Ovary (tissue), 3 donors: ENCODE measurements around the gene ZRANB1.

Experiments used
- POLR2A ChIP-seq: fragments of 450-650 bp; IDR thresholded peaks from one replicate; pipeline ENCODE4 v1.6.1; 2017; ENCODE audit warnings: antibody characterized with exemption, mild to moderate bottlenecking, moderate library complexity
- TF ChIP-seq, protein P1 (sequence below), 3 donors: fragments of 450-650 bp in 2 of 3; fragments of 200-600 bp in 1 of 3; IDR thresholded peaks; one replicate each; pipeline versions ENCODE4 v1.5.1 to v1.8.0; 2016 to 2022; ENCODE audit warnings: antibody characterized with exemption in 3 of 3, mild to moderate bottlenecking in 1 of 3
- donor health status: DM: no; HTN: no; CAD: no.

DNA sequence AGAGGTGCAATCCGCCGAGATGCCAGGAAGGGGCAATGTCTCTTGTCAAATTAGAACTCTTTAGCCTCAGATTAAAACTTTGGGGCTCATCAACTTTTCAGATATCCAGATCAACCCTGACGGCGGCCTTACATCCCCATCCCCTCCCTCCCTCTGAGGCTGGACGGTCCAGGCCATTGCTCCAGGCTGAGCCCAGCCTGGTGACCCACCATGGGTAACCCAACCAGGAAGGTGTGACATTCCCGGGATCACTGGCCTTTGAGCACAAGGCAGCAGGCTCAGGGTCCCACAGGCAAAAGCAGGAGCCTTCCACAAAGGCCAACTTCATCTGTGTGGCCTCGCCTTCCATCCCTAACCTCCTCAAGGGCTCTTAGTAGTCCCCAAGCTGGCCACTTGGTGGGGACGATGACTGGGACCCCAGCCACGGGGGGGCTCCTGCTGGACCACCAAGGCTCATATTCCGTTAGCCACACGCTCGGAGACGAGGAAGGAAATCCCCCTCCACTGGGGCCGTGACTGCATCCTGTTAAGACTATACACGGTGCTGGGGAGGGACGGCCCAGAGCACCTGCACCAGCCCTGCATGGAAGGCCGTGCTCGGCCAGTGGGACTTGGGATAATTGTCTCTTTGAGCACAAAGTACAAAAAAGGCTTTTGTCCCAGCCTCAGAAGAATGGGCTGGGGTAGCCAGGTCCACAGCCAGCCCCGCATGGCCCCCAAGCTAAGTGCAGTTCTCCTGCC lies 62.8 kb downstream of the ZRANB1 start:
- TF ChIP-seq, protein P1, sequence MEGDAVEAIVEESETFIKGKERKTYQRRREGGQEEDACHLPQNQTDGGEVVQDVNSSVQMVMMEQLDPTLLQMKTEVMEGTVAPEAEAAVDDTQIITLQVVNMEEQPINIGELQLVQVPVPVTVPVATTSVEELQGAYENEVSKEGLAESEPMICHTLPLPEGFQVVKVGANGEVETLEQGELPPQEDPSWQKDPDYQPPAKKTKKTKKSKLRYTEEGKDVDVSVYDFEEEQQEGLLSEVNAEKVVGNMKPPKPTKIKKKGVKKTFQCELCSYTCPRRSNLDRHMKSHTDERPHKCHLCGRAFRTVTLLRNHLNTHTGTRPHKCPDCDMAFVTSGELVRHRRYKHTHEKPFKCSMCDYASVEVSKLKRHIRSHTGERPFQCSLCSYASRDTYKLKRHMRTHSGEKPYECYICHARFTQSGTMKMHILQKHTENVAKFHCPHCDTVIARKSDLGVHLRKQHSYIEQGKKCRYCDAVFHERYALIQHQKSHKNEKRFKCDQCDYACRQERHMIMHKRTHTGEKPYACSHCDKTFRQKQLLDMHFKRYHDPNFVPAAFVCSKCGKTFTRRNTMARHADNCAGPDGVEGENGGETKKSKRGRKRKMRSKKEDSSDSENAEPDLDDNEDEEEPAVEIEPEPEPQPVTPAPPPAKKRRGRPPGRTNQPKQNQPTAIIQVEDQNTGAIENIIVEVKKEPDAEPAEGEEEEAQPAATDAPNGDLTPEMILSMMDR (IDR thresholded peaks at IDR 0.05): no peak
- TF ChIP-seq POLR2A: no peak
